ENCODE data around the gene PPA1. TPM values are rescaled to one million over a fixed set of nuclear protein-coding genes. Genes with fewer than 3 reads are reported as not detected.
"Not testable (repeated sequence)": the region's sequence is repeated elsewhere in the genome, so short reads cannot be mapped to it uniquely, and the experiment has no call there.

Gene PPA1
- total RNA-seq, 1 experiment from 2014 or later, result 293 TPM

- TF ChIP-seq CTCF (IDR thresholded peaks at IDR 0.05; ENCODE audit: unreplicated experiment), result no peak
- H3K4me1 Mint-ChIP-seq (ENCODE audit: insufficient read depth, unreplicated experiment), result no peaks in the 10 kb centered on the region
- H3K36me3 Mint-ChIP-seq (ENCODE audit: insufficient read depth, unreplicated experiment), result no peaks in the 10 kb centered on the region
- no peak overlapping the region for H3K4me3 Mint-ChIP-seq (ENCODE audit: unreplicated experiment)
- H3K27ac Mint-ChIP-seq (ENCODE audit: low read depth, unreplicated experiment), result no peak overlapping the region
- CTCF ChIA-PET, result no interaction called here
- DNase-seq (ENCODE audit: unreplicated experiment), result no peak
- intact Hi-C loops (cut with micrococcal nuclease), result no loop called here
- no TSS peak for BruUV-seq (replicated peaks)
- no peaks in the 10 kb centered on the region for H3K9me3 Mint-ChIP-seq (ENCODE audit: unreplicated experiment)
- H3K27me3 Mint-ChIP-seq (ENCODE audit: insufficient read depth, unreplicated experiment), result no peaks in the 10 kb centered on the region
- POLR2A ChIA-PET, result no interaction called here
Measured at GRCh38 chr10:70250961-70251680, 17.9 kb upstream of the PPA1 start.

DNA sequence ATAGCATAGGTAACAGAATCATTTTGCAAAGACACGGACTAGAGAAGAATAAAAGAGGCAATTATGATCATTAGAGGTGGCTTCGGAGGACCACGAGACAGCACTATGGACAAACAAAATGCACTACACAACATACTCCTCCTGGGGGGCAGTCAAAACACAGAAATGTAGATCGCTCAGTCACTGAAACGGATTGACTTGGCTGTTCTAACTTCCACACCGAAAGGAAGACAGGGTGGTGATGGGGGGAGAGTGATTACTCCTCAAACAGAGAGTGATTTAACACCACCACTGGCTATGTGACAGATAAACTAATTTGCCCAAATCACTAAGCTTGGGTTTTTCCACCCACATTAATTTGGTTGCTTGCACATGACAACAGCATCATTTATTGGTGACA is 14.1 kb upstream of the PPA1 start:
- BruUV-seq (replicated peaks), result no TSS peak
- no peak overlapping the region for H3K4me3 Mint-ChIP-seq (ENCODE audit: unreplicated experiment)
- H3K9me3 Mint-ChIP-seq (ENCODE audit: unreplicated experiment), result no peaks in the 10 kb centered on the region
- H3K27ac Mint-ChIP-seq (ENCODE audit: low read depth, unreplicated experiment), result no peak overlapping the region
- TF ChIP-seq CTCF (IDR thresholded peaks at IDR 0.05; ENCODE audit: unreplicated experiment), result no peak
- DNase-seq (ENCODE audit: unreplicated experiment), result no peak
- CTCF ChIA-PET, result interaction anchor here (0.6 to 0.7 kb wide), 2 partner anchors 43 to 257 kb away, joined by 3 read pairs; no protein-coding TSS in a partner anchor
- H3K36me3 Mint-ChIP-seq (ENCODE audit: insufficient read depth, unreplicated experiment), result no peaks in the 10 kb centered on the region
- intact Hi-C loops (cut with micrococcal nuclease), result no loop called here
- no peaks in the 10 kb centered on the region for H3K4me1 Mint-ChIP-seq (ENCODE audit: insufficient read depth, unreplicated experiment)
- peaks cover 12% of the 10 kb centered on the region for H3K27me3 Mint-ChIP-seq (ENCODE audit: insufficient read depth, unreplicated experiment)
- POLR2A ChIA-PET, result interaction anchor here (0.6 kb wide), 1 partner anchor 14 kb away, joined by 3 read pairs; the partner anchor contains the start of gene PPA1

- ChIA-PET CTCF (interaction anchor here (0.6 kb wide), 1 partner anchor 19 kb away, joined by 3 read pairs; no protein-coding TSS in a partner anchor), POLR2A (no interaction called here)
- peaks cover 7% of the 10 kb centered on the region for H3K9me3 Mint-ChIP-seq (ENCODE audit: unreplicated experiment)
- intact Hi-C loops (cut with micrococcal nuclease), result no loop called here
- H3K27me3 Mint-ChIP-seq (ENCODE audit: insufficient read depth, unreplicated experiment), result peaks cover 12% of the 10 kb centered on the region
- TF ChIP-seq CTCF (IDR thresholded peaks at IDR 0.05; ENCODE audit: unreplicated experiment), result no peak
- no peak for DNase-seq (ENCODE audit: unreplicated experiment)
- H3K27ac Mint-ChIP-seq (ENCODE audit: low read depth, unreplicated experiment), result no peak overlapping the region
- BruUV-seq (replicated peaks), result no TSS peak
- H3K4me1 Mint-ChIP-seq (ENCODE audit: insufficient read depth, unreplicated experiment), result peaks cover 4% of the 10 kb centered on the region
- H3K4me3 Mint-ChIP-seq (ENCODE audit: unreplicated experiment), result no peak overlapping the region
- no peaks in the 10 kb centered on the region for H3K36me3 Mint-ChIP-seq (ENCODE audit: insufficient read depth, unreplicated experiment)
Measured at GRCh38 chr10:70241081-70241480, 7.9 kb upstream of the PPA1 start.

DNA sequence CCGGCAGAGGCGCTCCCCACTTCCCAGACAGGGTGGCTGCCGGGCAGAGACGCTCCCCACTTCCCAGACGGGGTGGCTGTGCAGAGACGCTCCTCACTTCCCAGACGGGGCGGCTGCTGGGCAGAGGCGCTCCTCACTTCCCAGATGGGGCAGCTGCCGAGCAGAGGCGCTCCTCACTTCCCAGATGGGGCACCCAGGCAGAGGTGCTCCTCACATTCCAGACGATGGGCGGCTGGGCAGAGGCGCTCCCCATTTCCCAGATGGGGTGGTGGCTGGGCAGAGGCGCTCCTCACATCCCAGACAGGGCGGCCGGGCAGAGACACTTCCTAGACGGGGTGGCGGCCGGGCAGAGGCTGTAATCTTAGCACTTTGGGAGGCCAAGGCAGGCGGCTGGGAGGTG is 6.8 kb upstream of the PPA1 start:
- CTCF ChIA-PET, result interaction anchor here (0.6 kb wide), 1 partner anchor 13 kb away, joined by 3 read pairs; no protein-coding TSS in a partner anchor
- H3K4me3 Mint-ChIP-seq (ENCODE audit: unreplicated experiment); POLR2A ChIA-PET: not testable (repeated sequence)

DNA sequence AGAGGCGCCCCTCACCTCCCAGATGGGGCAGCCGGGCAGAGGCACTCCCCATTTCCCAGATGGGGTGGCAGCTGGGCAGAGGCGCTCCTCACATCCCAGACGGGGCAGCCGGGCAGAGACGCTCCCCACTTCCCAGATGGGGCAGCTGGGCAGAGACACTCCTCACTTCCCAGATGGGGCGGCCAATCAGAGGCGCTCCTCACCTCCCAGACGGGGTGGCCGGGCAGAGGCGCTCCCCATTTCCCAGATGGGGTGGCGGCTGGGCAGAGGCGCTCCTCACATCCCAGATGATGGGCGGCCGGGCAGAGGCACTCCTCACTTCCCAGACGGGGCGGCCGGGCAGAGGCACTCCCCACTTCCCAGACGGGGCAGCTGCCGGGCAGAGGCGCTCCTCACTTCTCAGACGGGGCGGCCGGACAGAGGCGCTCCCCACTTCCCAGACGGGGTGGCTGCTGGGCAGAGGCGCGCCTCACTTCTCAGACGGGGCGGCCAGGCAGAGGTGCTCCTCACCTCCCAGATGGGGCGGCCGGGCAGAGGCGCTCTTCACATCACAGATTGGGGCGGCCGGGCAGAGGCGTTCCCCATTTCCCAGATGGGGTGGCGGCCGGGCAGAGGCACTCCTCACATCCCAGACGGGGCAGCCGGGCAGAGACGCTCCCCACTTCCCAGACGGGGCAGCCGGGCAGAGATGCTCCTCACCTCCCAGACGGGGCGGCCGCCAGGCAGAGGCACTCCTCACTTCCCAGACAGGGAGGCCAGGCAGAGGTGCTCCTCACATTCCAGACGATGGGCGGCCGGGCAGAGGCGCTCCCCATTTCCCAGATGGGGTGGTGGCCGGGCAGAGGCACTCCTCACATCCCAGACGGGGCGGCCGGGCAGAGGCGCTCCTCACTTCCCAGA is 6.1 kb upstream of the PPA1 start:
- H3K27ac Mint-ChIP-seq (ENCODE audit: low read depth, unreplicated experiment); CTCF ChIA-PET; H3K27me3 Mint-ChIP-seq (ENCODE audit: insufficient read depth, unreplicated experiment); BruUV-seq (replicated peaks); H3K36me3 Mint-ChIP-seq (ENCODE audit: insufficient read depth, unreplicated experiment); H3K4me1 Mint-ChIP-seq (ENCODE audit: insufficient read depth, unreplicated experiment); intact Hi-C loops (cut with micrococcal nuclease); DNase-seq (ENCODE audit: unreplicated experiment); H3K9me3 Mint-ChIP-seq (ENCODE audit: unreplicated experiment); POLR2A ChIA-PET; H3K4me3 Mint-ChIP-seq (ENCODE audit: unreplicated experiment): not testable (repeated sequence)

More for the DNA sequence above, 6.8 kb upstream of the PPA1 start:
- H3K9me3 Mint-ChIP-seq (ENCODE audit: unreplicated experiment); H3K27me3 Mint-ChIP-seq (ENCODE audit: insufficient read depth, unreplicated experiment); H3K27ac Mint-ChIP-seq (ENCODE audit: low read depth, unreplicated experiment); BruUV-seq (replicated peaks); H3K4me1 Mint-ChIP-seq (ENCODE audit: insufficient read depth, unreplicated experiment); DNase-seq (ENCODE audit: unreplicated experiment); intact Hi-C loops (cut with micrococcal nuclease); H3K36me3 Mint-ChIP-seq (ENCODE audit: insufficient read depth, unreplicated experiment): not testable (repeated sequence)

GRCh38 chr10:70237958-70238536 is 4.8 kb upstream of the PPA1 start:
- H3K27me3 Mint-ChIP-seq (ENCODE audit: insufficient read depth, unreplicated experiment); H3K4me3 Mint-ChIP-seq (ENCODE audit: unreplicated experiment); H3K36me3 Mint-ChIP-seq (ENCODE audit: insufficient read depth, unreplicated experiment); CTCF ChIA-PET; H3K27ac Mint-ChIP-seq (ENCODE audit: low read depth, unreplicated experiment); DNase-seq (ENCODE audit: unreplicated experiment); intact Hi-C loops (cut with micrococcal nuclease); BruUV-seq (replicated peaks); H3K4me1 Mint-ChIP-seq (ENCODE audit: insufficient read depth, unreplicated experiment); H3K9me3 Mint-ChIP-seq (ENCODE audit: unreplicated experiment): not testable (repeated sequence)
- POLR2A ChIA-PET, result interaction anchor here (0.6 to 1.0 kb wide), 3 partner anchors 47 to 916 kb away, joined by 3 read pairs; partner anchors contain the start of gene SAR1A
